ENCODE data around the gene DHDH. TPM values are rescaled to one million over a fixed set of nuclear protein-coding genes. Genes with fewer than 3 reads are reported as not detected.

DHDH gene
- total and polyA plus RNA-seq, 2 experiments from 2014 or later, result 0.69 to 4.7 TPM

GRCh38 chr19:48906324-48906723 is 27.2 kb upstream of the DHDH start (continued):
- no peak for TF ChIP-seq POLR2AphosphoS5 (IDR thresholded peaks at IDR 0.05; ENCODE audit: low read depth)

DNA sequence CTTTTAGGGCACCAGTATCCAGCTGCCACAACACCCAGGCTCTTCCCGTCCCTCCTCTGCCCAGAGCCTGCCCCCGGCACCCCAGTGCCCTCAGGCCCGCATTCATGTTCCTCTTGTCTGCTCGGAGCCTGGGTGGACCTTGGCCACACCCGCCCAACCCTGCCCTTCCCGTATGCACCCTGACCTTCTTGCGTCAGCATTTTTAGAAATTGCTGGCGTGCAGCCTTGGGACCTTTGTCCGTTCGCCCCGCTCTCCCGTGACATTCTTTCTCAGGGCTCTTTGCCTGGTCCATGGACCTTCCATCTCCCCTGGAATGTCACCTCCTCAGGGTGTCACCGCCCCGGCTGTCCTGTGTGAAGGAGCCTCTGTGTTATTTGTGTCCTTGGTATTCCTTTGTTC is 25.8 kb upstream of the DHDH start:
- H2AFZ ChIP-seq, result no peak overlapping the region
- no peaks in the 10 kb centered on the region for H3K9me2 ChIP-seq (ENCODE audit: insufficient read depth)
- peaks cover 5% of the 10 kb centered on the region for H3K79me2 ChIP-seq (replicated peaks; ENCODE audit: insufficient read depth)
- Mint-ChIP-seq H3K4me1 (no peaks in the 10 kb centered on the region), H3K9me3 (no peaks in the 10 kb centered on the region), H3K4me3 (no peak overlapping the region), H3K27me3 (ENCODE audit: insufficient read depth, low read depth, poor library complexity) (peaks cover 6% of the 10 kb centered on the region), H3K36me3 (ENCODE audit: low read depth) (peaks cover 69% of the 10 kb centered on the region), H3K27ac (no peak overlapping the region)
- peaks cover 5% of the 10 kb centered on the region for H3K36me3 ChIP-seq (ENCODE audit: insufficient read depth)
- 0 out of 2 replicates have a peak, but pooled peaks cover 3% of the 10 kb centered on the region for H3F3A ChIP-seq (replicated peaks; ENCODE audit: low read depth)
- H3K4me2 ChIP-seq, result no peak overlapping the region
- H3K4me1 ChIP-seq (ENCODE audit: insufficient read depth), result no peaks in the 10 kb centered on the region
- H3K4me3 ChIP-seq, result no peak overlapping the region
- no peak overlapping the region for H3K27ac ChIP-seq (ENCODE audit: low read depth)
- DNase-seq (ENCODE audit: low spot score), result no peak
- no peaks in the 10 kb centered on the region; the same call in 1 of the 2 replicates for H4K20me1 ChIP-seq (replicated peaks; ENCODE audit: insufficient read depth)
- no peak for ATAC-seq
- no peaks in the 10 kb centered on the region for H3K27me3 ChIP-seq (ENCODE audit: insufficient read depth)
- TF ChIP-seq NANOG (IDR thresholded peaks at IDR 0.05; ENCODE audit: borderline replicate concordance) (no peak), REST (IDR thresholded peaks at IDR 0.05; ENCODE audit: unreplicated experiment) (no peak), ZNF331 (CRISPR knock-in tag; IDR thresholded peaks at IDR 0.05; ENCODE audit: low read depth) (no peak), EZH2 (IDR thresholded peaks at IDR 0.05; ENCODE audit: low read depth, unreplicated experiment) (no peak), EZH2phosphoT487 (IDR thresholded peaks at IDR 0.05; ENCODE audit: unreplicated experiment) (no peak), ZNF114 (CRISPR knock-in tag; IDR thresholded peaks at IDR 0.05) (no peak), CTCF (conservative IDR thresholded peaks at IDR 0.05; ENCODE audit: low read depth in 2 of 2) (no peak), POLR2AphosphoS5 (IDR thresholded peaks at IDR 0.05; ENCODE audit: low read depth) (no peak)
- TF ChIP-seq, protein P1, sequence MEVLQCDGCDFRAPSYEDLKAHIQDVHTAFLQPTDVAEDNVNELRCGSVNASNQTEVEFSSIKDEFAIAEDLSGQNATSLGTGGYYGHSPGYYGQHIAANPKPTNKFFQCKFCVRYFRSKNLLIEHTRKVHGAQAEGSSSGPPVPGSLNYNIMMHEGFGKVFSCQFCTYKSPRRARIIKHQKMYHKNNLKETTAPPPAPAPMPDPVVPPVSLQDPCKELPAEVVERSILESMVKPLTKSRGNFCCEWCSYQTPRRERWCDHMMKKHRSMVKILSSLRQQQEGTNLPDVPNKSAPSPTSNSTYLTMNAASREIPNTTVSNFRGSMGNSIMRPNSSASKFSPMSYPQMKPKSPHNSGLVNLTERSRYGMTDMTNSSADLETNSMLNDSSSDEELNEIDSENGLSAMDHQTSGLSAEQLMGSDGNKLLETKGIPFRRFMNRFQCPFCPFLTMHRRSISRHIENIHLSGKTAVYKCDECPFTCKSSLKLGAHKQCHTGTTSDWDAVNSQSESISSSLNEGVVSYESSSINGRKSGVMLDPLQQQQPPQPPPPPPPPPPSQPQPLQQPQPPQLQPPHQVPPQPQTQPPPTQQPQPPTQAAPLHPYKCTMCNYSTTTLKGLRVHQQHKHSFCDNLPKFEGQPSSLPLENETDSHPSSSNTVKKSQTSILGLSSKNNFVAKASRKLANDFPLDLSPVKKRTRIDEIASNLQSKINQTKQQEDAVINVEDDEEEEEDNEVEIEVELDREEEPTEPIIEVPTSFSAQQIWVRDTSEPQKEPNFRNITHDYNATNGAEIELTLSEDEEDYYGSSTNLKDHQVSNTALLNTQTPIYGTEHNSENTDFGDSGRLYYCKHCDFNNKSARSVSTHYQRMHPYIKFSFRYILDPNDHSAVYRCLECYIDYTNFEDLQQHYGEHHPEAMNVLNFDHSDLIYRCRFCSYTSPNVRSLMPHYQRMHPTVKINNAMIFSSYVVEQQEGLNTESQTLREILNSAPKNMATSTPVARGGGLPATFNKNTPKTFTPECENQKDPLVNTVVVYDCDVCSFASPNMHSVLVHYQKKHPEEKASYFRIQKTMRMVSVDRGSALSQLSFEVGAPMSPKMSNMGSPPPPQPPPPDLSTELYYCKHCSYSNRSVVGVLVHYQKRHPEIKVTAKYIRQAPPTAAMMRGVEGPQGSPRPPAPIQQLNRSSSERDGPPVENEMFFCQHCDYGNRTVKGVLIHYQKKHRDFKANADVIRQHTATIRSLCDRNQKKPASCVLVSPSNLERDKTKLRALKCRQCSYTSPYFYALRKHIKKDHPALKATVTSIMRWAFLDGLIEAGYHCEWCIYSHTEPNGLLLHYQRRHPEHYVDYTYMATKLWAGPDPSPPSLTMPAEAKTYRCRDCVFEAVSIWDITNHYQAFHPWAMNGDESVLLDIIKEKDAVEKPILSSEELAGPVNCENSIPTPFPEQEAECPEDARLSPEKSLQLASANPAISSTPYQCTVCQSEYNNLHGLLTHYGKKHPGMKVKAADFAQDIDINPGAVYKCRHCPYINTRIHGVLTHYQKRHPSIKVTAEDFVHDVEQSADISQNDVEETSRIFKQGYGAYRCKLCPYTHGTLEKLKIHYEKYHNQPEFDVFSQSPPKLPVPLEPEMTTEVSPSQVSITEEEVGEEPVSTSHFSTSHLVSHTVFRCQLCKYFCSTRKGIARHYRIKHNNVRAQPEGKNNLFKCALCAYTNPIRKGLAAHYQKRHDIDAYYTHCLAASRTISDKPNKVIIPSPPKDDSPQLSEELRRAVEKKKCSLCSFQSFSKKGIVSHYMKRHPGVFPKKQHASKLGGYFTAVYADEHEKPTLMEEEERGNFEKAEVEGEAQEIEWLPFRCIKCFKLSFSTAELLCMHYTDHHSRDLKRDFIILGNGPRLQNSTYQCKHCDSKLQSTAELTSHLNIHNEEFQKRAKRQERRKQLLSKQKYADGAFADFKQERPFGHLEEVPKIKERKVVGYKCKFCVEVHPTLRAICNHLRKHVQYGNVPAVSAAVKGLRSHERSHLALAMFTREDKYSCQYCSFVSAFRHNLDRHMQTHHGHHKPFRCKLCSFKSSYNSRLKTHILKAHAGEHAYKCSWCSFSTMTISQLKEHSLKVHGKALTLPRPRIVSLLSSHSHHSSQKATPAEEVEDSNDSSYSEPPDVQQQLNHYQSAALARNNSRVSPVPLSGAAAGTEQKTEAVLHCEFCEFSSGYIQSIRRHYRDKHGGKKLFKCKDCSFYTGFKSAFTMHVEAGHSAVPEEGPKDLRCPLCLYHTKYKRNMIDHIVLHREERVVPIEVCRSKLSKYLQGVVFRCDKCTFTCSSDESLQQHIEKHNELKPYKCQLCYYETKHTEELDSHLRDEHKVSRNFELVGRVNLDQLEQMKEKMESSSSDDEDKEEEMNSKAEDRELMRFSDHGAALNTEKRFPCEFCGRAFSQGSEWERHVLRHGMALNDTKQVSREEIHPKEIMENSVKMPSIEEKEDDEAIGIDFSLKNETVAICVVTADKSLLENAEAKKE (CRISPR knock-in tag; IDR thresholded peaks at IDR 0.05), result no peak
- TF ChIP-seq, protein P2, sequence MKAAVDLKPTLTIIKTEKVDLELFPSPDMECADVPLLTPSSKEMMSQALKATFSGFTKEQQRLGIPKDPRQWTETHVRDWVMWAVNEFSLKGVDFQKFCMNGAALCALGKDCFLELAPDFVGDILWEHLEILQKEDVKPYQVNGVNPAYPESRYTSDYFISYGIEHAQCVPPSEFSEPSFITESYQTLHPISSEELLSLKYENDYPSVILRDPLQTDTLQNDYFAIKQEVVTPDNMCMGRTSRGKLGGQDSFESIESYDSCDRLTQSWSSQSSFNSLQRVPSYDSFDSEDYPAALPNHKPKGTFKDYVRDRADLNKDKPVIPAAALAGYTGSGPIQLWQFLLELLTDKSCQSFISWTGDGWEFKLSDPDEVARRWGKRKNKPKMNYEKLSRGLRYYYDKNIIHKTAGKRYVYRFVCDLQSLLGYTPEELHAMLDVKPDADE (IDR thresholded peaks at IDR 0.05), result no peak

All from GM23338 (cell line).